H9 (cell line): ENCODE results near the gene ACOX3. TPM values are rescaled to one million over a fixed set of nuclear protein-coding genes. Genes with fewer than 3 reads are reported as not detected.
"Not testable (repeated sequence)": the region's sequence is repeated elsewhere in the genome, so short reads cannot be mapped to it uniquely, and the experiment has no call there.

Source experiments
- DNase-seq: peaks from one replicate; pipeline ENCODE4 v3.0.0-alpha.2; 2017
- H2AFZ ChIP-seq: one replicate; pipeline ENCODE4 v1.6.1; 2013; ENCODE audit warnings: mild to moderate bottlenecking, low read length, control low read depth, moderate library complexity
- H2AK5ac ChIP-seq: 2 replicates; pipeline ENCODE4 v1.6.1; 2013; ENCODE audit warnings: low read length, control low read depth, mixed read lengths; ENCODE audit not compliant: insufficient read length
- H2BK120ac ChIP-seq: one replicate; pipeline ENCODE4 v1.6.1; 2013; ENCODE audit warnings: low read depth, mild to moderate bottlenecking, low read length, control low read depth, inconsistent platforms; ENCODE audit not compliant: poor library complexity, severe bottlenecking
- H2BK12ac ChIP-seq: 2 replicates; pipeline ENCODE4 v1.6.1; 2013; ENCODE audit warnings: low read length, control low read depth, mixed read lengths, low read depth; ENCODE audit not compliant: insufficient read length
- H2BK15ac ChIP-seq: 2 replicates; pipeline ENCODE4 v1.6.1; 2013; ENCODE audit warnings: low read depth, low read length, control low read depth
- H2BK20ac ChIP-seq: one replicate; pipeline ENCODE4 v1.6.1; 2013; ENCODE audit warnings: low read depth, mild to moderate bottlenecking, low read length, control low read depth, inconsistent platforms; ENCODE audit not compliant: poor library complexity, severe bottlenecking
- H2BK5ac ChIP-seq: 2 replicates; pipeline ENCODE4 v1.6.1; 2013; ENCODE audit warnings: low read length, control low read depth, mixed read lengths; ENCODE audit not compliant: insufficient read length
- H3K14ac ChIP-seq: 2 replicates; pipeline ENCODE4 v1.6.1; 2013; ENCODE audit warnings: low read length, control low read depth; ENCODE audit not compliant: insufficient read depth
- H3K18ac ChIP-seq: 2 replicates; pipeline ENCODE4 v1.6.1; 2013; ENCODE audit warnings: low read depth, mild to moderate bottlenecking, mixed read lengths, low read length, control low read depth; ENCODE audit not compliant: insufficient read length
- H3K23ac ChIP-seq: 2 replicates; pipeline ENCODE4 v1.6.1; 2013; ENCODE audit warnings: low read length, control low read depth, mixed read lengths, low read depth; ENCODE audit not compliant: insufficient read length
- H3K23me2 ChIP-seq: 2 replicates; pipeline ENCODE4 v1.6.1; 2013; ENCODE audit warnings: low read depth, mild to moderate bottlenecking, mixed read lengths, low read length, control low read depth; ENCODE audit not compliant: insufficient read length, poor library complexity, severe bottlenecking
- H3K27ac ChIP-seq: 2 replicates; pipeline ENCODE4 v1.5.1; 2013; ENCODE audit warnings: low read length, control low read depth, mixed read lengths, low read depth; ENCODE audit not compliant: insufficient read length
- H3K27me3 ChIP-seq: 2 replicates; pipeline ENCODE4 v1.6.1; 2013; ENCODE audit warnings: low read length, control low read depth, inconsistent platforms; ENCODE audit not compliant: insufficient read depth
- H3K4ac ChIP-seq: 2 replicates; pipeline ENCODE4 v1.6.1; 2013; ENCODE audit warnings: low read depth, mild to moderate bottlenecking, control low read depth, inconsistent platforms, low read length, moderate library complexity
- H3K4me1 ChIP-seq: 2 replicates; pipeline ENCODE4 v1.6.1; 2013; ENCODE audit warnings: low read length, control low read depth, inconsistent platforms; ENCODE audit not compliant: insufficient read depth
- H3K4me2 ChIP-seq: 2 replicates; pipeline ENCODE4 v1.6.1; 2013; ENCODE audit warnings: low read length, control low read depth, mixed read lengths; ENCODE audit not compliant: insufficient read length, insufficient read depth
- H3K56ac ChIP-seq: 2 replicates; pipeline ENCODE4 v1.6.1; 2013; ENCODE audit warnings: low read depth, mild to moderate bottlenecking, mixed read lengths, low read length, control low read depth; ENCODE audit not compliant: insufficient read length
- H3K79me1 ChIP-seq: 2 replicates; pipeline ENCODE4 v1.6.1; 2013; ENCODE audit warnings: low read depth, mild to moderate bottlenecking, moderate library complexity, low read length, control low read depth, inconsistent platforms; ENCODE audit not compliant: insufficient read depth, poor library complexity, severe bottlenecking
- H3K79me2 ChIP-seq: 2 replicates; pipeline ENCODE4 v1.6.1; 2013; ENCODE audit warnings: low read length, control low read depth, inconsistent platforms; ENCODE audit not compliant: insufficient read depth
- H3K9ac ChIP-seq: 2 replicates; pipeline ENCODE4 v1.6.1; 2013; ENCODE audit warnings: low read length, control low read depth, mixed read lengths; ENCODE audit not compliant: insufficient read length; ENCODE audit errors: extremely low read depth
- H3K9me3 ChIP-seq: one replicate; pipeline ENCODE4 v1.6.1; 2013; ENCODE audit warnings: low read depth, low read length, inconsistent platforms; ENCODE audit not compliant: control insufficient read depth
- H3T11ph ChIP-seq: one replicate; pipeline ENCODE4 v1.6.1; 2013; ENCODE audit warnings: mild to moderate bottlenecking, low read length, control low read depth, inconsistent platforms
- H4K20me1 ChIP-seq: one replicate; pipeline ENCODE4 v1.6.1; 2013; ENCODE audit not compliant: control insufficient read depth, insufficient read length, insufficient read depth
- H4K5ac ChIP-seq: 2 replicates; pipeline ENCODE4 v1.6.1; 2013; ENCODE audit warnings: low read depth, mild to moderate bottlenecking, mixed read lengths, low read length, control low read depth; ENCODE audit not compliant: insufficient read length
- H4K8ac ChIP-seq: replicated peaks from 2 replicates; pipeline ENCODE4 v1.6.1; 2013; ENCODE audit warnings: low read length, control low read depth, mixed read lengths, low read depth; ENCODE audit not compliant: insufficient read length
- H4K91ac ChIP-seq: 2 replicates; pipeline ENCODE4 v1.6.1; 2013; ENCODE audit warnings: low read depth, mild to moderate bottlenecking, moderate library complexity, mixed read lengths, low read length, control low read depth; ENCODE audit not compliant: insufficient read length
- H3K27ac Mint-ChIP-seq, 3 experiments: 2 replicates in 2 of 3; 3 replicates in 1 of 3; pipeline ENCODE4 v1.8.0; 2020 to 2021; ENCODE audit warnings: mixed read lengths in 3 of 3, mild to moderate bottlenecking in 1 of 3, moderate library complexity in 1 of 3
- H3K27me3 Mint-ChIP-seq: 2 replicates; pipeline ENCODE4 v1.8.0; 2021; ENCODE audit warnings: low read depth, mild to moderate bottlenecking, moderate library complexity, mixed read lengths
- H3K36me3 Mint-ChIP-seq, 3 experiments: 2 replicates in 2 of 3; 3 replicates in 1 of 3; pipeline ENCODE4 v1.8.0; 2020 to 2021; ENCODE audit warnings: low read depth in 3 of 3, mixed read lengths in 3 of 3; ENCODE audit not compliant: insufficient read depth in 1 of 3
- H3K4me1 Mint-ChIP-seq, 2 experiments: 2 replicates each; pipeline ENCODE4 v1.8.0; 2020; ENCODE audit warnings: mixed read lengths in 2 of 2
- H3K4me3 Mint-ChIP-seq, 2 experiments: 2 replicates in 1 of 2; 3 replicates in 1 of 2; pipeline ENCODE4 v1.8.0; 2020 to 2021; ENCODE audit warnings: mild to moderate bottlenecking in 2 of 2, mixed read lengths in 2 of 2, moderate library complexity in 1 of 2
- H3K9me3 Mint-ChIP-seq, 2 experiments: 2 replicates in 1 of 2; 3 replicates in 1 of 2; pipeline ENCODE4 v1.8.0; 2020; ENCODE audit warnings: mild to moderate bottlenecking in 2 of 2, mixed read lengths in 2 of 2, moderate library complexity in 1 of 2
- CTCF ChIP-seq: fragments of 200-600 bp; sonication (generic); conservative IDR thresholded peaks from 3 replicates; pipeline ENCODE4 v1.8.0; 2021; ENCODE audit warnings: antibody characterized with exemption, mild to moderate bottlenecking
- WGBS: extraction: QIAGEN DNeasy Blood & Tissue Kit; methylation state at CpG from one replicate; pipeline ENCODE4 v1.1.7; 2013; ENCODE audit warnings: missing lambda C conversion rate, low lambda C conversion rate, mixed read lengths; ENCODE audit not compliant: insufficient read length; ENCODE audit errors: extremely low coverage; 5-methylcytosine and 5-hydroxymethylcytosine counted together
- total RNA-seq: library from RNA; stranded (reverse); gene quantifications from 2 replicates; pipeline ENCODE4 v1.2.1, GENCODE V29; 2021

ACOX3 gene
- total RNA-seq, 1 experiment from 2014 or later, result 13.8 TPM

GRCh38 chr4:8341691-8342090 is 98.8 kb downstream of the ACOX3 start:
- H3K4me3 Mint-ChIP-seq, result no peak overlapping the region
- no CpG with 5 or more reads among the region's 10 CpGs for WGBS
- H2AFZ ChIP-seq, result no peak overlapping the region

GRCh38 chr4:8341281-8341680 is 99.2 kb downstream of the ACOX3 start:
- not testable (repeated sequence) for H3K4me3 Mint-ChIP-seq, H3K4me1 ChIP-seq, H2BK120ac ChIP-seq, H3K36me3 Mint-ChIP-seq, H3K9me3 Mint-ChIP-seq, H3K23me2 ChIP-seq, H2BK5ac ChIP-seq, H3K27me3 ChIP-seq, H3K18ac ChIP-seq, H3K4ac ChIP-seq, H4K8ac ChIP-seq, H2BK15ac ChIP-seq, H3K79me2 ChIP-seq, H3T11ph ChIP-seq, H2AK5ac ChIP-seq, H4K20me1 ChIP-seq, H3K4me2 ChIP-seq, H3K9ac ChIP-seq, H4K5ac ChIP-seq, H3K27ac ChIP-seq, H4K91ac ChIP-seq, H3K27ac Mint-ChIP-seq, H2BK20ac ChIP-seq, H3K23ac ChIP-seq, H3K9me3 ChIP-seq, DNase-seq, H3K79me1 ChIP-seq, H2BK12ac ChIP-seq, H3K4me1 Mint-ChIP-seq, H3K14ac ChIP-seq, H3K56ac ChIP-seq, H2AFZ ChIP-seq
- peaks cover 21% of the 10 kb centered on the region for H3K27me3 Mint-ChIP-seq
- no CpG with 5 or more reads among the region's 7 CpGs for WGBS

More at GRCh38 chr4:8341691-8342090, 98.8 kb downstream of the ACOX3 start:
- H4K8ac ChIP-seq, result no peak overlapping the region
- Mint-ChIP-seq H3K27ac (0 out of 7 replicates have a peak overlapping the region, but pooled peaks of 1 of the 3 experiments have one; percentile 11), H3K4me1 (peaks cover 4 to 7% of the 10 kb centered on the region in 2 experiments), H3K27me3 (peaks cover 21% of the 10 kb centered on the region), H3K36me3 (peaks cover 0 to 3% (median 0%) of the 10 kb centered on the region in 3 experiments; a peak in 1 of 7 replicates), H3K9me3 (peaks cover 5% of the 10 kb centered on the region in 2 experiments; a peak in 4 of 5 replicates)
- no peak overlapping the region for H2BK20ac ChIP-seq
- no peak for DNase-seq
- H3K27ac ChIP-seq, result no peak overlapping the region
- no peak for TF ChIP-seq CTCF
- H4K20me1 ChIP-seq, result no peaks in the 10 kb centered on the region
- H3K4ac ChIP-seq, result no peak overlapping the region
- H2BK120ac ChIP-seq, result no peak overlapping the region
- H3K9ac ChIP-seq, result no peak overlapping the region
- H4K5ac ChIP-seq, result no peak overlapping the region
- H4K91ac ChIP-seq, result no peak overlapping the region
- H3K14ac ChIP-seq, result no peak overlapping the region
- no peaks in the 10 kb centered on the region for H3K23me2 ChIP-seq
- H3K79me1 ChIP-seq, result no peaks in the 10 kb centered on the region
- no peak overlapping the region for H2AK5ac ChIP-seq
- no peak overlapping the region for H3K4me2 ChIP-seq
- no peaks in the 10 kb centered on the region for H3K79me2 ChIP-seq
- H3K27me3 ChIP-seq, result no peaks in the 10 kb centered on the region
- no peaks in the 10 kb centered on the region for H3K9me3 ChIP-seq
- H3T11ph ChIP-seq, result no peak overlapping the region
- H3K56ac ChIP-seq, result no peak overlapping the region
- H3K4me1 ChIP-seq, result no peaks in the 10 kb centered on the region
- H3K23ac ChIP-seq, result no peak overlapping the region
- H2BK15ac ChIP-seq, result no peak overlapping the region
- H2BK5ac ChIP-seq, result no peak overlapping the region
- no peak overlapping the region for H3K18ac ChIP-seq
- no peak overlapping the region for H2BK12ac ChIP-seq
